AG04449 (cell line): ENCODE measurements around the gene SEMA5A.

Source experiments
- CTCF ChIA-PET: fragments of 350-600 bp; formaldehyde crosslinking; extraction: SDS; loops from one replicate; lab custom pipeline; 2021; ENCODE audit warnings: antibody characterized with exemption; lab: Yijun Ruan, JAX
- POLR2A ChIA-PET: fragments of 400-600, 350-600 bp; formaldehyde crosslinking; extraction: SDS; loops from one replicate; lab custom pipeline; 2020; ENCODE audit warnings: antibody characterized with exemption, inconsistent platforms; lab: Yijun Ruan, JAX
- DNase-seq: peaks from one replicate; pipeline ENCODE4 v3.0.0-alpha.2; 2010; ENCODE audit warnings: low read depth, low spot score
- H3K4me3 ChIP-seq: 2 replicates; pipeline ENCODE4 v1.5.1; 2011; ENCODE audit warnings: low read depth, mild to moderate bottlenecking, control low read depth, low read length
- TF ChIP-seq, protein P1 (sequence below): IDR thresholded peaks from one replicate; pipeline ENCODE4 v1.5.1; 2011; ENCODE audit warnings: mild to moderate bottlenecking, moderate library complexity, low read length, control low read depth, inconsistent platforms; ENCODE audit not compliant: insufficient read depth; ENCODE audit errors: missing control alignments

The SEMA5A gene

DNA sequence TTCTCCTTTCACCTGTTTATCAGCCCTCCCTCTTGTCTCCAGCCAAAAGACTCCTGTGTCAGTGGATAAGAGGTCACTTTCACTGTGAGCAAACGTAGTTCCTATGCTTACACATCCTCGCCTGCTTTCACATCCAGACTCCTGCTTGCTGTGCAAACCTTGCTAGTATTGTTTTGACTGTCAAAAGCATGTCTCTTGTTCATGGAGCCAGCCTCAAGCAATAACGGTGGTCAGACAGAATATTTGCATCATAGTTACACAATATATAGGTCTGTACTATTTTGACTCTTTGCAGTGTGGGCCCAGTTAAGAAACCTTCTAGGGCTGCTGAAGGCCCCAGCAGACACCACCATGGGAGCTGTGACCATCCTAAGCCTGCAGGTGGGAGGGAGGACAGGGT, 420.0 kb downstream of the SEMA5A start:
- DNase-seq = no peak
- CTCF ChIA-PET = interaction anchor here (0.7 kb wide), 1 partner anchor 47 kb away, joined by 3 read pairs; no protein-coding TSS in a partner anchor
- POLR2A ChIA-PET = no interaction called here
- no peak overlapping the region for H3K4me3 ChIP-seq
- TF ChIP-seq, protein P1, sequence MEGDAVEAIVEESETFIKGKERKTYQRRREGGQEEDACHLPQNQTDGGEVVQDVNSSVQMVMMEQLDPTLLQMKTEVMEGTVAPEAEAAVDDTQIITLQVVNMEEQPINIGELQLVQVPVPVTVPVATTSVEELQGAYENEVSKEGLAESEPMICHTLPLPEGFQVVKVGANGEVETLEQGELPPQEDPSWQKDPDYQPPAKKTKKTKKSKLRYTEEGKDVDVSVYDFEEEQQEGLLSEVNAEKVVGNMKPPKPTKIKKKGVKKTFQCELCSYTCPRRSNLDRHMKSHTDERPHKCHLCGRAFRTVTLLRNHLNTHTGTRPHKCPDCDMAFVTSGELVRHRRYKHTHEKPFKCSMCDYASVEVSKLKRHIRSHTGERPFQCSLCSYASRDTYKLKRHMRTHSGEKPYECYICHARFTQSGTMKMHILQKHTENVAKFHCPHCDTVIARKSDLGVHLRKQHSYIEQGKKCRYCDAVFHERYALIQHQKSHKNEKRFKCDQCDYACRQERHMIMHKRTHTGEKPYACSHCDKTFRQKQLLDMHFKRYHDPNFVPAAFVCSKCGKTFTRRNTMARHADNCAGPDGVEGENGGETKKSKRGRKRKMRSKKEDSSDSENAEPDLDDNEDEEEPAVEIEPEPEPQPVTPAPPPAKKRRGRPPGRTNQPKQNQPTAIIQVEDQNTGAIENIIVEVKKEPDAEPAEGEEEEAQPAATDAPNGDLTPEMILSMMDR = no peak

DNA sequence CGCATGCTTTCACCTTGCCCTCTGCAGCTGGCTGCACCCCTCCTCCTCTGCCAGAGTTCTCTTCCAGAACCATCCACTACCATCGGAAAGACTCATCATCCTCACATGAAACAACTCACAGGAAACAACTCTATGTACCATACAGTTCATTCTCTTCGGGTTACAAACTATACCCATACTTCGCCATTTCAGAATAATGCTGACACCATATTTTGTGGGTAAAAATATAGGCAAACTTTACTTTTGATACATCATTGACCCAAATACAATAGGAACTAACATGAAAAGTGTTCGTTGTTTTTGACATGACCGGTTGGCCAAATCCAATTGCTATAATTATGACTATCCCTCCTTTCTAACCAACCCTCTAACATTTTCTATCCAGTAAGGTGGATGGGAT, 421.0 kb downstream of the SEMA5A start:
- ChIA-PET CTCF (no interaction called here), POLR2A (no interaction called here)
- DNase-seq = no peak
- TF ChIP-seq, protein P1 = no peak
- H3K4me3 ChIP-seq = no peak overlapping the region

DNA sequence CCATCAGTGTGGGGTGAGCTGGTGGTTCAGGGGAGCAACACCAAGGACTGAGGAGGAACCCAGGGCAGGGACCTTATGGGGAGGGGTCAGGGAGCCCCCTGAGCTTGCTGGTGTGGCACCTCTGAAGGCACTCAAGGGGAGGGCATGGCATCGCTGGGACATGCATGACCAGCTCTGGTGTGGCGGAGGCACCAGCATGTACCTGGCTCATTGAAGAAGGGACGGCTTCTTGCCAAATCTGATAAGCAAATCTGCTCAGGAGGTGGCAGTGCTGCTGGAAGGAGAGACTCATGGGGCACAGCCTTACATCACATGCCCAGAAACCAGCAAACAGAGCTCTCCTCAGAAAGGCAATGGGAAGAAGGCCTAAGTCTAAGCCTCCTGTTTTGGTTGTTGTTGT, 421.8 kb downstream of the SEMA5A start:
- no peak overlapping the region for H3K4me3 ChIP-seq
- DNase-seq = no peak
- ChIA-PET CTCF (no interaction called here), POLR2A (no interaction called here)
- TF ChIP-seq, protein P1 = no peak

DNA sequence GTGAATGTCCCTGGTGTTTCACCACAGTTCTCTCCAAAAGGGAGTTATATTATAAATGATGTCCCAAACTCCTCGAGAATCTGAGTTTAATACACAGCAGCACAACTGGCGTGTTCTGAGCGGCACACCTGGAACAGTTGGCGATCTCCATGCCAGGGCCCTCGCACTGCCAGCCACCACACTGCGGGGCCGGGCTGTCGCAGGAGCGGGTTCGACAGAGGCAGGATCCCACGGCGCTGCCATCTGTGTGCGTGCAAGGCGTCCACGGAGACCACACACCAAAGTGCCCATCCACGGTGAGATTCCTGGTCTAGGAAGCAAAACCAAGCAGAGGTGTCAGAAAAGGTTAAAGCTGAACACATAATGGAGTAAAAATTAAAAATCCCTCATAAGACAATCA, 423.3 kb downstream of the SEMA5A start:
- TF ChIP-seq, protein P1 = no peak
- ChIA-PET CTCF (interaction anchor here (1.4 kb wide), 1 partner anchor 12 kb away, joined by 5 read pairs; no protein-coding TSS in a partner anchor), POLR2A (no interaction called here)
- DNase-seq = no peak
- no peak overlapping the region for H3K4me3 ChIP-seq

DNA sequence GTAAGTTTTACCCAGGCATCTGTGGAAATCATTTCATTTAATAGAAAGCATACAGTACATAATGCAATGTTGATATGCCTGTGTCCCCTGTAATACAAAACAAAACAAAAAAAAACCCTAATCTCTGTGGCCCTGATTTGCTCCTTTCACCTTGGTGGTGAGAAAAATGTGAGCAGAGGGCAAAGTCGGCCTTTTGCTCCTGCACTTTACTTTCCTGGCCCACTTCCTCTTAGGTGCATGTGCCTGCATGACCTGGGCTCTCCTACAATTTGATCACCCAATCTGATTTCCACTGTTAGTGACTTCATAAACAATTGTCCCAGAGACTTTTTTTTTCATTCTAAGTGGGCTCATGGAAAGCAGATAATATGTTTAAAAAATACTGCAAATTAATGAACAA, 424.3 kb downstream of the SEMA5A start:
- ChIA-PET POLR2A (no interaction called here), CTCF (interaction anchor here (1.0 to 1.4 kb wide), 2 partner anchors 11 to 14 kb away, joined by 3 to 5 read pairs; no protein-coding TSS in a partner anchor)
- no peak for DNase-seq
- no peak overlapping the region for H3K4me3 ChIP-seq
- TF ChIP-seq, protein P1 = no peak

DNA sequence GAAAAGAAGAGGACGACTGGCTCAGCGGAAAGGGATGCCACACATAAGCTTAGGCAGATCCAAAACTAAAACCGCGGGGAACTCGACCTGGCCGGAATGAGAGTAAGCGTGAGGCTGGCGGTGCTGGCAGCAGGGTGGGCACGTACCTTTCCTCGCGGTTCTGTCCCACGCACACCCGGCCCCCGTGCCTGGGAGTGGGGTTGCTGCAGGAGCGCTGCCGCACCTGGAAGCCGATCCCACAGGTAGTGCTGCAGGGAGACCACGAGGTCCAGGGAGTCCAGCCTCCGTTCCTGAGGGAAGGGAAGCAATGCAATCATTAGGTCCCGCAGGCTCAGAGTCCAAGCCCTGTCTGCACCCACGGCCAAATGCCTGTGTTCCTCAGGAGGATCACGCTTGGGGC, 427.0 kb downstream of the SEMA5A start:
- no peak for DNase-seq
- ChIA-PET CTCF (no interaction called here), POLR2A (no interaction called here)
- no peak overlapping the region for H3K4me3 ChIP-seq
- TF ChIP-seq, protein P1 = no peak
